Suprapubic skin (tissue), 4 donors: ENCODE measurements around the gene EVL. TPM values are rescaled to one million over a fixed set of nuclear protein-coding genes. Genes with fewer than 3 reads are reported as not detected.

Source experiments
- DNase-seq, 2 donors: peaks; one replicate each; pipeline ENCODE4 v3.0.0-alpha.2; 2019; ENCODE audit warnings: low spot score in 2 of 2
- H3K27ac ChIP-seq: fragments of 200-600 bp; sonication (generic); one replicate; pipeline ENCODE4 v1.5.1; 2019
- H3K27me3 ChIP-seq: fragments of 200-600 bp; sonication (generic); one replicate; pipeline ENCODE4 v1.5.1; 2019
- H3K36me3 ChIP-seq: fragments of 200-600 bp; sonication (generic); one replicate; pipeline ENCODE4 v1.5.1; 2019
- H3K4me1 ChIP-seq: fragments of 200-600 bp; sonication (generic); one replicate; pipeline ENCODE4 v1.5.1; 2019
- H3K4me3 ChIP-seq: fragments of 200-600 bp; sonication (generic); one replicate; pipeline ENCODE4 v1.5.1; 2019; ENCODE audit warnings: mild to moderate bottlenecking
- H3K9me3 ChIP-seq: fragments of 200-600 bp; sonication (generic); one replicate; pipeline ENCODE4 v1.5.1; 2019
- CTCF ChIP-seq, 2 donors: fragments of 200-600 bp in 1 of 2; fragments of 450-650 bp in 1 of 2; sonication (generic) in 1 of 2; IDR thresholded peaks; one replicate each; pipeline ENCODE4 v1.5.1; 2016 to 2019; ENCODE audit warnings: antibody characterized with exemption in 2 of 2, mild to moderate bottlenecking in 1 of 2, moderate library complexity in 1 of 2
- EP300 ChIP-seq: sonication (generic); formaldehyde crosslinking; IDR thresholded peaks from one replicate; pipeline ENCODE4 v1.6.1; 2017; ENCODE audit warnings: antibody characterized with exemption
- POLR2A ChIP-seq, 2 donors: fragments of 450-650 bp; IDR thresholded peaks; one replicate each; pipeline ENCODE4 v1.6.1; 2017; ENCODE audit warnings: antibody characterized with exemption in 2 of 2, mild to moderate bottlenecking in 2 of 2, moderate library complexity in 2 of 2
- POLR2AphosphoS5 ChIP-seq, 3 donors: sonication (generic); formaldehyde crosslinking; IDR thresholded peaks; one replicate each; pipeline ENCODE4 v1.6.1; 2017; ENCODE audit warnings: antibody characterized with exemption in 3 of 3
- WGBS: methylation state at CpG from one replicate; pipeline ENCODE4 v1.1.5; 2018; 5-methylcytosine and 5-hydroxymethylcytosine counted together
- total RNA-seq, 4 donors: library from RNA; depleted of rRNA; stranded (reverse); fragments of >200 nt; gene quantifications; one replicate each; pipeline ENCODE4 v1.1.0, GENCODE V29; 2016

Gene EVL
- total RNA-seq, 4 donors from 2014 or later, result 48.8 to 80.0 (median 61.4) TPM

DNA sequence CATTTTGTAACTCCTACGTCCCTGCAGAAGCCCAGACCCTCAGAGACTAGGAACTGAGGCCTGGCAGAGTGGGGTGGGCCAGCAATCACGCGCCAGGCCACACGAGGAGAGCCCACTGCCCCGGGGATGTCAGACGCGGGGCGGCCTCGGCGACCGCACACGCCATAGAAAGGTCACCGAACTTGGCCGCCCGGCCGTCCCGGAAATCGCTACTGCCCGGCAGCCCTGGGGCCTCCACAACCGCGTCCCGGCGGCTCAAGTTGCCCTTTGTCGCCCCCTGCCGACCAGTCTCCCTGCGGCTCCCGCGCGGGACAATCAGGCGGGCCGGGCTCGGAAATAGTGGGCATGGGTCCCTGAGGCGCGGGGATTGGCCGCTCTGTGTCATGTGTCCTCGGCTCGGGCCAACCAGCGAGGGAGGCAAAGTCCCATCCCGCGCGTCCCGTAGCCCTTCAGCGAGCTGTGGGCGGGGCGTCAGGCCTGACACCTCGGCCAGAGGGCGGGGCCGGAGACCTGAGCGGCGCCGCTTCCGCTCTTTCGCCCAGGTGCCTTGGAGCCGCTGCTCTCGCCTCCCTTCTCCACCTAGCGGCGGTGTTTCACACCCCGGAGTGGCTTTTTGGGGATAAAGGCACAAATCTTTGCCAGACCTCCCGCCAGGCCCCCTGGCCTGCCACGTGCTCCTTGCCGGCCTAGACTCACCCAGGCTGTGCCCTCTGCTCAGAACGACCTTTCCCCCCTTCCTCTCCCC is 127.6 kb downstream of the EVL start:
- peak overlapping the region; percentile 55 for H3K4me3 ChIP-seq
- DNase-seq, result peak; percentile 100
- H3K27me3 ChIP-seq, result no peaks in the 10 kb centered on the region
- peaks cover 21% of the 10 kb centered on the region for H3K4me1 ChIP-seq
- WGBS, result 2% methylated on average over 11 of the region's 62 CpGs
- peak overlapping the region; percentile 92 for H3K27ac ChIP-seq
- H3K9me3 ChIP-seq, result no peaks in the 10 kb centered on the region
- no peaks in the 10 kb centered on the region for H3K36me3 ChIP-seq
- TF ChIP-seq EP300 (no peak), CTCF (IDR thresholded peaks at IDR 0.05) (peak; percentile 88 to 94), POLR2AphosphoS5 (IDR thresholded peaks at IDR 0.05) (peak in 1 of 3 donors; percentile 91), POLR2A (IDR thresholded peaks at IDR 0.05) (peak in 1 of 2 donors; percentile 1)

Other genes starting within 250 kb of the EVL start
- 100 to 1,000 TPM in 3 of 4 donors, 10 to 100 TPM in 1; 78.9 to 130 (median 108) TPM for gene DEGS2, start 94.2 kb downstream of the EVL start, total RNA-seq
- 10 to 100 TPM; 42.1 to 56.3 (median 48.9) TPM for gene YY1, start 173.7 kb downstream of the EVL start, total RNA-seq
- 100 to 1,000 TPM in 3 of 4 donors, 10 to 100 TPM in 1; 88.1 to 254 (median 120) TPM for gene SLC25A29, start 241.0 kb downstream of the EVL start, total RNA-seq